Loucy (cell line): Measurements from ENCODE around the gene PITX3.

Experiments used
- CTCF ChIP-seq: fragments of 200-600 bp; sonication (generic); conservative IDR thresholded peaks from 2 replicates; pipeline ENCODE4 v1.5.1; 2014; ENCODE audit warnings: mild to moderate bottlenecking, antibody characterized with exemption, low read length
- EZH2phosphoT487 ChIP-seq: fragments of 200-600 bp; IDR thresholded peaks from 2 replicates; pipeline ENCODE4 v1.6.1; 2018; ENCODE audit warnings: antibody characterized with exemption, mild to moderate bottlenecking, moderate library complexity, borderline replicate concordance

GRCh38 chr10:102285133-102285532, 43.8 kb upstream of the PITX3 start:
- TF ChIP-seq CTCF = no peak
- TF ChIP-seq EZH2phosphoT487 = no peak
